Lung (tissue), 12 donors: ENCODE data around the gene KRTAP1-1. TPM values are rescaled to one million over a fixed set of nuclear protein-coding genes. Genes with fewer than 3 reads are reported as not detected.
"Not testable (repeated sequence)": the region's sequence is repeated elsewhere in the genome, so short reads cannot be mapped to it uniquely, and the experiment has no call there.

Experiments
- ATAC-seq: fragments of 200-7000 bp; cut with Tn5 transposase; one replicate; pipeline ENCODE4 v1.9.1; 2020; ENCODE audit warnings: moderate number of reproducible peaks; ENCODE audit not compliant: insufficient read depth, low FRiP score
- DNase-seq, 3 donors: peaks; one replicate each; pipeline ENCODE4 v3.0.0-alpha.2; 2013 to 2017
- H3K27ac ChIP-seq, 2 donors: one replicate each; pipeline ENCODE4 v1.5.1; 2013; ENCODE audit warnings: mild to moderate bottlenecking in 2 of 2, moderate library complexity in 2 of 2, control low read depth in 1 of 2, inconsistent platforms in 1 of 2, low read depth in 1 of 2, low read length in 1 of 2
- H3K27me3 ChIP-seq, 3 donors: one replicate each; pipeline ENCODE4 v1.5.1; 2013; ENCODE audit warnings: low read length in 2 of 3; ENCODE audit not compliant: control insufficient read depth in 3 of 3, insufficient read depth in 3 of 3
- H3K36me3 ChIP-seq, 4 donors: one replicate each; pipeline ENCODE4 v1.5.1; 2013; ENCODE audit warnings: low read length in 4 of 4, mild to moderate bottlenecking in 1 of 4, moderate library complexity in 1 of 4; ENCODE audit not compliant: control insufficient read depth in 4 of 4, insufficient read depth in 4 of 4
- H3K4me1 ChIP-seq, 5 donors: one replicate each; pipeline ENCODE4 v1.5.1; 2013; ENCODE audit warnings: low read length in 5 of 5, mild to moderate bottlenecking in 2 of 5, moderate library complexity in 1 of 5; ENCODE audit not compliant: control insufficient read depth in 5 of 5, insufficient read depth in 5 of 5
- H3K4me3 ChIP-seq: one replicate; pipeline ENCODE4 v1.5.1; 2013; ENCODE audit warnings: mild to moderate bottlenecking, control low read depth, moderate library complexity
- H3K9ac ChIP-seq, 2 donors: one replicate each; pipeline ENCODE4 v1.5.1; 2013; ENCODE audit warnings: low read length in 2 of 2, control low read depth in 1 of 2; ENCODE audit not compliant: insufficient read depth in 1 of 2
- H3K9me3 ChIP-seq, 4 donors: one replicate each; pipeline ENCODE4 v1.5.1; 2013; ENCODE audit warnings: low read length in 3 of 4, mild to moderate bottlenecking in 1 of 4, moderate library complexity in 1 of 4; ENCODE audit not compliant: control insufficient read depth in 4 of 4, insufficient read depth in 3 of 4
- CTCF ChIP-seq: IDR thresholded peaks from 2 replicates; pipeline ENCODE4 v1.5.1; 2012; ENCODE audit warnings: mild to moderate bottlenecking; ENCODE audit errors: control extremely low read depth, extremely low read depth
- WGBS, 2 donors: extraction: QIAGEN DNeasy Blood & Tissue Kit; methylation state at CpG; one replicate each; pipeline ENCODE4 v1.1.7; 2013; 5-methylcytosine and 5-hydroxymethylcytosine counted together
- polyA plus RNA-seq, 2 donors: library from polyadenylated mRNA; stranded (reverse); fragments of 200-250 nt; gene quantifications; one replicate each; pipeline ENCODE4 v1.2.1, GENCODE V29; 2013
- total RNA-seq, 2 donors: library from RNA; depleted of rRNA in 1 of 2; stranded (reverse); fragments of >200 nt in 1 of 2; gene quantifications; one replicate each; pipeline ENCODE4 v1.2.1, GENCODE V29; 2014 to 2021
- donor health status: control.
- donor health status: control.
- donor health status: Bipolar disorder and iron deficiency.
- donor health status: healthy.
- donor health status: DM: yes; HTN: yes; CAD: no.

Gene KRTAP1-1
- total and polyA plus RNA-seq, 4 donors = not detected

GRCh38 chr17:41052566-41052965, 11.3 kb upstream of the KRTAP1-1 start:
- no peaks in the 10 kb centered on the region for H3K4me1 ChIP-seq
- H3K4me3 ChIP-seq = no peak overlapping the region
- H3K36me3 ChIP-seq = no peaks in the 10 kb centered on the region
- no peak for TF ChIP-seq CTCF
- H3K27ac ChIP-seq = no peak overlapping the region
- no peak overlapping the region for H3K9ac ChIP-seq
- no peak for ATAC-seq
- peaks cover 0 to 3% (median 0%) of the 10 kb centered on the region in 4 donors for H3K9me3 ChIP-seq
- peaks cover 0 to 9% (median 7%) of the 10 kb centered on the region in 3 donors for H3K27me3 ChIP-seq
- no peak for DNase-seq

- WGBS, 2 donors = 41 to 79% methylated on average over 2 of the region's 2 CpGs
- Histone ChIP-seq H3K36me3 (no peaks in the 10 kb centered on the region), H3K9ac (no peak overlapping the region), H3K27ac (no peak overlapping the region), H3K4me1 (no peaks in the 10 kb centered on the region), H3K27me3 (peaks cover 0 to 9% (median 8%) of the 10 kb centered on the region in 3 donors), H3K9me3 (peaks cover 0 to 3% (median 0%) of the 10 kb centered on the region in 4 donors), H3K4me3 (no peak overlapping the region)
- ATAC-seq = no peak
- DNase-seq = no peak
- no peak for TF ChIP-seq CTCF
These were observed 7.9 kb upstream of the KRTAP1-1 start for GRCh38 chr17:41049110-41049509.

- Histone ChIP-seq H3K27ac (no peak overlapping the region), H3K9ac (no peak overlapping the region), H3K4me1 (no peaks in the 10 kb centered on the region), H3K4me3 (no peak overlapping the region), H3K36me3 (no peaks in the 10 kb centered on the region), H3K27me3 (peaks cover 0 to 9% (median 8%) of the 10 kb centered on the region in 3 donors), H3K9me3 (peaks cover 0 to 1% (median under 1%) of the 10 kb centered on the region in 4 donors)
- 62 to 75% methylated on average over 7 of the region's 7 CpGs for WGBS, 2 donors
- no peak for DNase-seq
- no peak for ATAC-seq
- TF ChIP-seq CTCF = no peak
These were observed 7.2 kb upstream of the KRTAP1-1 start for GRCh38 chr17:41048441-41048840.

GRCh38 chr17:41046735-41047465, 5.7 kb upstream of the KRTAP1-1 start, which contains the start of gene KRTAP2-1:
TSS of gene KRTAP2-1 (minus strand) at chr17:41047316. CDS start at chr17:41047267, 49 bp downstream.
- H3K27me3 ChIP-seq, H3K9me3 ChIP-seq, H3K9ac ChIP-seq, ATAC-seq, DNase-seq, H3K4me3 ChIP-seq, H3K4me1 ChIP-seq, H3K27ac ChIP-seq, H3K36me3 ChIP-seq: not testable (repeated sequence)
- 57 to 75% methylated on average over 9 to 10 of the region's 33 CpGs for WGBS, 2 donors
